Suppressor macrophage treated with lipopolysaccharide for 1 hour (primary cell): ENCODE data around the gene IGFN1.
"Not testable (repeated sequence)": the region's sequence is repeated elsewhere in the genome, so short reads cannot be mapped to it uniquely, and the experiment has no call there.

ENCODE experiments used
- DNase-seq, 3 donors: peaks; one replicate each; pipeline ENCODE4 v3.0.0-alpha.2; 2020 to 2022

IGFN1 gene

GRCh38 chr1:201218409-201218808 is 27.8 kb downstream of the IGFN1 start:
- no peak for DNase-seq

DNA sequence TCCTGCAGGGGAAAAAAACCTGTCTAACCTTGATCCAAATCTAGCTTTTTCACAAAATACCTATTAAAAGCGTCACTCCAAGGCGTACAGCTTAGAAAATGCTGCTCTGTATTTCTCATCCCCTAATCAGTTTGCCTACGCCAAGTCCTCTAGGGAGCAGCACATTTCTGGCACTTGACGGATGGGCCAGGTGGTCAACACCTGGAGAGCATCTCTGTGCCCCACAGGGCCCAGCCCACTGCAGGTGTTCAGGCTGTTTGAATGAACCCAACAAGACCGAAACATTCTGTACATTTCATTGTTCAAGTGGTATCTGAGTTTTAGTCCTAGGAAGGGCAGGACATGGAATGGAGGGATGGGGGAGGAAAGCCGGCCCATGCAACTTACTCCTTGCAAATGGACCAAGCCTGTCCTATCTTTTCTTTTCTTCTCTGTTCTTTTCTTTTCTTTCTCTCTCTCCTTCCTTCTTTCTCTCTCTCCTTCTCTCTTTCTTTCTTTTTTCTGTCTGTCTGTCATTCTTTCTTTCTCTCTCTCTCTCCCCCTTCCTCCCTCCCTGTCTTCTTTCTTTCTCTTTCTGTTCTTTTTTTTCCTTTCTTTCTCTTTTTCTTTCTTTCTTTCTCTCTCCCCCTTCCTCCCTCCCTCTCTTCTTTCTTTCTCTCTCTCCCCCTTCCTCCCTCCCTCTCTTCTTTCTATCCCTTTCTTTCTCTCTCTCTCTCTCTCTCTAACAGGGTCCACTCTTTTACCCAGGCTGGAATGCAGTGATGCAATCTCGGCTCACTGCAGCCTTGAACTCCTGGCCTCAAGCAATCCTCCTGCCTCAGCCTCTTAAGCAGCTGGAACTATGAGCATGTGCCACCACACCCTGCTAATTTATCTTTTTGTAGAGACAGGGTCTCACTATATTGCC is 29.1 kb downstream of the IGFN1 start:
- no peak for DNase-seq

DNA sequence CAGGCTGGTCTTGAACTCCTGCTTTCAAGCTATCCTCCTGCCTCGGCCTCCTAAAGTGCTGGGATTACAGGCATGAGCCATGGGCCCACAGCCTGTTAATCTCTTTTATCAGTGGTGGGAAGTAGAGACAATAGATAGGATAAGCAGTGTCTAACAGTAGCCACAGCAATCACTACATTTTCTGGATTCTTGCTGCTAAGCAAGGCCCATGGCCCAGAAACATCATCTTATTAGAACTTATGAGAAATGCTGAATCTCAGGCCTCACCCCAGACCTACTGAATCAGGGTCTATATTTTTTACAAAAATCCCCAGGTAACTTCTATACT is 29.7 kb downstream of the IGFN1 start:
- DNase-seq: no peak

- DNase-seq: no peak
Measured at GRCh38 chr1:201221201-201221846, 30.7 kb downstream of the IGFN1 start.

- DNase-seq: no peak
Measured at GRCh38 chr1:201222125-201222524, 31.5 kb downstream of the IGFN1 start.

- no peak for DNase-seq
Measured at GRCh38 chr1:201223852-201224665, 33.4 kb downstream of the IGFN1 start.

DNA sequence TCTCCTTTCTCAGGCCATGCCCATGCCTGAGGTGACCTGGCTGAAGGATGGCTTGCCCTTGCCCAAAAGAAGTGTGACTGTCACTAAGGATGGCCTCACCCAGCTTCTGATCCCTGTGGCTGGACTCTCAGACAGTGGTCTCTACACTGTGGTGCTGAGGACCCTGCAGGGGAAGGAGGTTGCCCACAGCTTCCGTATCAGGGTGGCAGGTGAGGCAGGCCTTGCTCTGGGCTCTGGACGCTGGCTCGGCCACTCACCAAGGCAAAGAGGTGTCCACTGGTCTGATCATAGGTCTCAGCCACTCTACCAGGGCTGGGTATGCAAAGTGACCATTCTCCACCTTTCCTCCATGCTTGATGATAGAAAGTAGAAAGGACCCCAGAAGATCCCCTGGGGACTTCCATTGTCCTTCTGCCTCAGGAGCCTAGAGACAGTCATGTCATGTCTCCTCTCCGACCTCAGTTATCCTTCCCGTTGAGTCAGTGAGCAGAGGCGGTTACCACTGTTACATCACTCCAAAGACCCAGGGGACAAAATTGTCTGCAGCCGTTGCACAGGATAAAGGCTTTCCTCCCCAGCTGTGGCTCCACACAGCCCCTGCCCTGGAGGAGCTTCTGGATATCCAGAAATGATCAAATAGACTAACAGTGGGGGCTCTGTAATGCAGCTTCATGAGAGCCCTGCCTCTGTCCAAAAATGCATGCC is 34.2 kb downstream of the IGFN1 start:
- peak; percentile 52 to 58 (median 52) for DNase-seq

DNA sequence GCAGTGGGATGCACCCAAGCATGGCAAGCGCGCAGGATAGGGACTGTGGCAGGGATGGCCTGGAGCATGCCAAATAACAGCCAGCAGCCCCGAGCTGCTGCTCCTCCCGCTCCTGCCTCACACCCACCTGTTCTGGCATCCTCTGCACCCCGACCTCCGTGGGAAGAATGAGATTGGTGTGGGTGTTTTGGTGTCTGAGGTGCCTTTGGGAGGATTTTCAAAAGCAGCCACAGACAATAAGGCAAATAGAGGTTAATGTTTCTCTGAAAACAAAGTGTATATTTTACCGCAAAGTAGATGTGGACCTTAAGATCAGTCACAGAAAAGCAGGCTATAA is 35.5 kb downstream of the IGFN1 start:
- no peak for DNase-seq

GRCh38 chr1:201226859-201227488 is 36.4 kb downstream of the IGFN1 start:
- no peak for DNase-seq

GRCh38 chr1:201228011-201228983 is 37.7 kb downstream of the IGFN1 start:
- no peak for DNase-seq

DNA sequence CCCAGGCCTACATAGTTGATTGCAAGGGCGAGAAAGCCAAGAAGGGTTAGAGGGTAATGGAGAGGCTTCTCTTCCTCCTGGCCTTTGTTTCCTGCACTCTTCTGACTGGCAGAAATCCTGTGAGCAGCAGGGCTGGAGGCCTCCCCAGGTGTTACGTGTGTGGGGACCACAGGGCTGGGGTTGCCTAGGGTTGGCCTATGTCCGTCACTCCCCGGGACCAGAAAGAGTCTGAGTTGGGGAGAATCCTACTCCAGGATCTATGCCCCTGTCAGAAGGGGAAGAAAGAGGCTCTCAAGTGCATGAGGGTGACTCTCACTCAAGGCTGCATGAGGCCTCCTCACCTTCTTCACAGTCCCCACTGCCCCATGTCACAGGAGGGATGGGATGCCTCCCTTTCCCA is 38.5 kb downstream of the IGFN1 start:
- DNase-seq: no peak

- DNase-seq: no peak
Measured at GRCh38 chr1:201229771-201230635, 39.4 kb downstream of the IGFN1 start.

DNA sequence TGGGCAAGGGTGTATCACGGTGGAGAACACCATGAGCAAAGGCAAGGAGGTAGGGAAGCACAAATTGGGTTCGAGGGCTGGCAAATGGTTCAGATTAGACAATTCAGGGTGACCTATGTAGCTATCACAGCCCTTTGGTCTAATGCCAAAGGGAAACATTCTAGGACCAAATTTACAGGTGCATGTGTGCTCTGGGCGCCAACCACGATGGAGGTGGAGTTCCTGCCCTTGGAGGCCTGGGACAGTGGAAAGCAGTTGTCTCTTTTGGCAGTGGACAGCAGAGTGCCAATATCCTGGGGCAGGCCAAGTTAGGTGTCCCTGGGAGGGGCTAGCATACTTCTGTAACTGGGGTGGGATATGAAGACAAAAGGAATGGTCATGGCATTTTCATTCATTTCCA is 40.1 kb downstream of the IGFN1 start:
- no peak for DNase-seq

GRCh38 chr1:201239646-201240045 is 49.0 kb downstream of the IGFN1 start:
- DNase-seq: not testable (repeated sequence)

DNA sequence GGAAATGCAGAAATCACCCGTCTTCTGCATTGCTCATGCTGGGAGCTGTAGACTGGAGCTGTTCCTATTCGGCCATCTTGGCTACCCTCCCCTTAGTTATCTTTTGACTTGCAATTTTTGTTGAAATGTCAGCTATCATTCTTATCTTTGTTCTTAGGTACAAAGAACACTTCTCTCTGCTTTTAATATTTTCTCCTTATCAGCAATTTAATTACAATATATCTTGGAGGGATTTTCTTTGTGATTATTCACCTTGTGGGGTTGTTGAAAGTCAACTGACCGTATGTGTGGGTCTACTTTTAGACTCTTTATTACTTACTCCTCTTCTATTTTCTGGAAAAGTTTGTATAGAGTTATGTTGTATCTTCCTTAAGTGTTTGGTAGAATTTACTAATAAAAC is 49.5 kb downstream of the IGFN1 start:
- no peak for DNase-seq

DNA sequence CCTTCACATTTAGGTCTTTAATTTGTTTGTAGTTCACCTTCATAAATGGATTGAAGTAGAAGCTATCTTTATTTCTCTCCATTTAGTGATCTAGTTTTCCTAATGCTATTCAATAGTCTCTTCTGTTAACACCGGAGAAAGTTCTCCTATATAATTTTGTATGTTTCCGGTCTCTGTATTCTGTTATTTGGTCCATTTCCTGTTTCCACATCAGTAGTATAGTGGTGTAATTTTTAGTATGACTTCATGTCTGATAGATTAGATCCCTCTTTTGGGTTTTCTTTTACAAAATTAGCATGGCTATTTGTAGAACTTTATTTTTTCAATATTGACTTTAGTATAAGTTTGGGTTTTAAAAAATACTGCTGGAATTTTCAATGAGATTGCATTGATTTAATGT is 51.1 kb downstream of the IGFN1 start:
- peak in 1 of 3 donors; percentile 44 for DNase-seq

DNA sequence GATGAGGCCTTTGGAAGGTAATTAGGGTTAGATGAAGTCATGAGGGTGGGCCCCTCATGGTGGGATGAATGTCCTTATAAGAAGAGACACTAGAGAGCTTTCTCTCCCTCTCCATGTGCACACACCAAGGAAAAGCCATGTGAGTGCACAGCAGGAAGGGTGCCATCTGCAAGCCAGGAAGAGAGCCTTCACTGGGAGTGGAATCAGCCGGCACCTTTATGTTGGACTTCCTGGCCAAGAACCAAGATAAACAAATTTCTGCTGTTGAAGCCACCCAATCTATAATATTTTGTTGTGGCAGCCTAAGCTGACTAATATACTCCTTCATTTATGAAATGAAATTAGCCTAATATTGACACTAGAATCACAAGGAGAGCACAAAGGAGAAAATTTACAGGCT is 54.5 kb downstream of the IGFN1 start:
- no peak for DNase-seq

GRCh38 chr1:201248721-201249559 is 58.3 kb downstream of the IGFN1 start:
- DNase-seq: no peak

DNA sequence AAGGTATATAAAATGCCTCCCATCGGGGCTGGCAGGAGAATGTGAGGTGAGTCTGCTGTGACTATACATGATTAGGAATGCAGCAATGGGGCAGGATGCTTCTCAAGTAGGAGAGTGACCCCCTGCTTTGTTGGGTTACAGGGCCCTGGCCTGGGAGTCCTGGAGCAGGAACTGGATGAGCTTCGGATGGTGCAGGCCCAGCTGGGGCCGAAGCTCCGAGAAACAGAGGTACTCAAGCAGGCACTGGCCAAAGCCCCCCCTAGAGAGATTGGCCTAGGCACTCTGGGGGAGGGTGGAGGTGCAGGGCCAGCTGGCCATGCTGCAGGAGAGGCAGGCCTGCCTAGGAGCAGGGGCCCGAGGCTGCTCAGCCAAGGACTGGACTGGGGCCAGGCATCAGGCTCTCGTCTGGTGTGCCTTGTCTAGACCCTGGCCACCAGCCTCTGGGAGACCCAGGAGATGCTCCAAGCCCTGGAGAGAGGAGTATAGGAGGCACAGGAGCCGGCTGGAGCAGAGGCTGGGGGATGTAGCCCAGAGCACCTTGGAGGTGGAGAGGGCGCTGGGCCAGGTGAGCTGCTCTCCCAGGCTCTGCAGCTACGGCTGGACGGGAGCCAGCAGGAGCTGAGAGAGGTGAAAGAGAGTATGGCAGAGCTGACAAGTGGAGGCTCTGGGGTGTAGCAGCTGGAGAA is 59.8 kb downstream of the IGFN1 start:
- no peak for DNase-seq
